OCI-LY3 (cell line): ENCODE measurements around the gene RFPL3.

Source experiments
- H2AFZ ChIP-seq: fragments of 200-600, 300-600 bp; shearing (Covaris generic); 2 replicates; pipeline ENCODE4 v1.6.0; 2014; ENCODE audit warnings: antibody characterized with exemption, low read depth, low read length
- H3K27ac ChIP-seq: fragments of 200-600, 300-600 bp; sonication (generic); 2 replicates; pipeline ENCODE4 v1.5.1; 2014; ENCODE audit warnings: mild to moderate bottlenecking, low read length, moderate library complexity, mixed read lengths
- H3K27me3 ChIP-seq: fragments of 200-600, 300-600 bp; sonication (generic); 2 replicates; pipeline ENCODE4 v1.6.1; 2014; ENCODE audit warnings: low read depth, low read length, mixed read lengths
- H3K36me3 ChIP-seq: fragments of 200-600, 300-600 bp; sonication (generic); replicated peaks from 2 replicates; pipeline ENCODE3; 2014; ENCODE audit warnings: low read depth, low read length, mixed read lengths
- H3K4me1 ChIP-seq: fragments of 300-600, 200-600 bp; sonication (generic); 2 replicates; pipeline ENCODE4 v1.6.1; 2014; ENCODE audit warnings: low read length, mixed read lengths
- H3K4me2 ChIP-seq: fragments of 200-600, 300-600 bp; sonication (generic); 2 replicates; pipeline ENCODE4 v1.6.1; 2014; ENCODE audit warnings: low read length, mixed read lengths
- H3K4me3 ChIP-seq: fragments of 300-600, 200-600 bp; sonication (generic); 2 replicates; pipeline ENCODE4 v1.5.1; 2014; ENCODE audit warnings: antibody characterized with exemption, mild to moderate bottlenecking, low read length, moderate library complexity
- H3K79me2 ChIP-seq: fragments of 300-600, 200-600 bp; shearing (Covaris generic); 2 replicates; pipeline ENCODE4 v1.6.1; 2014; ENCODE audit warnings: mild to moderate bottlenecking, low read length, mixed read lengths
- H3K9ac ChIP-seq: fragments of 300-600, 200-600 bp; shearing (Covaris generic); 2 replicates; pipeline ENCODE4 v1.6.0; 2014; ENCODE audit warnings: mild to moderate bottlenecking, low read length, moderate library complexity
- H3K9me3 ChIP-seq: fragments of 200-600, 300-600 bp; shearing (Covaris generic); 2 replicates; pipeline ENCODE4 v1.6.1; 2014; ENCODE audit warnings: low read length, mixed read lengths; ENCODE audit not compliant: insufficient read depth
- H4K20me1 ChIP-seq: fragments of 200-600, 300-600 bp; sonication (generic); 2 replicates; pipeline ENCODE4 v1.6.1; 2016; ENCODE audit warnings: low read length, mixed read lengths; ENCODE audit not compliant: insufficient read depth
- CTCF ChIP-seq: fragments of 200-600, 300-600 bp; sonication (generic); IDR thresholded peaks from 2 replicates; pipeline ENCODE4 v1.5.1; 2014; ENCODE audit warnings: antibody characterized with exemption, low read length, low read depth
- EZH2phosphoT487 ChIP-seq: fragments of 200-600 bp; shearing (Covaris generic); IDR thresholded peaks from 2 replicates; pipeline ENCODE4 v1.6.1; 2018; ENCODE audit warnings: antibody characterized with exemption, mixed run types, low read depth

The RFPL3 gene

GRCh38 chr22:32378707-32379272 is 21.1 kb downstream of the RFPL3 start:
- H3K9ac ChIP-seq, result no peak overlapping the region
- no peak overlapping the region for H3K27ac ChIP-seq
- H3K27me3 ChIP-seq, result no peaks in the 10 kb centered on the region
- no peaks in the 10 kb centered on the region for H3K9me3 ChIP-seq
- H3K4me2 ChIP-seq, result no peak overlapping the region
- no peak overlapping the region for H3K4me3 ChIP-seq
- H3K4me1 ChIP-seq, result no peaks in the 10 kb centered on the region
- H3K36me3 ChIP-seq, result no peaks in the 10 kb centered on the region
- no peaks in the 10 kb centered on the region for H3K79me2 ChIP-seq
- TF ChIP-seq EZH2phosphoT487 (no peak), CTCF (peak; percentile 53)
- no peaks in the 10 kb centered on the region for H4K20me1 ChIP-seq
- H2AFZ ChIP-seq, result no peak overlapping the region

- Histone ChIP-seq H4K20me1 (no peaks in the 10 kb centered on the region), H3K9ac (no peak overlapping the region), H3K4me3 (no peak overlapping the region), H3K4me1 (no peaks in the 10 kb centered on the region), H3K27me3 (no peaks in the 10 kb centered on the region), H3K36me3 (peaks cover 7% of the 10 kb centered on the region), H2AFZ (no peak overlapping the region), H3K79me2 (no peaks in the 10 kb centered on the region), H3K27ac (no peak overlapping the region), H3K9me3 (no peaks in the 10 kb centered on the region), H3K4me2 (no peak overlapping the region)
- TF ChIP-seq CTCF (no peak), EZH2phosphoT487 (no peak)
Observed at GRCh38 chr22:32380991-32381390, 23.3 kb downstream of the RFPL3 start.

- H2AFZ ChIP-seq, result no peak overlapping the region
- no peaks in the 10 kb centered on the region for H4K20me1 ChIP-seq
- TF ChIP-seq CTCF (no peak), EZH2phosphoT487 (no peak)
- H3K36me3 ChIP-seq, result peaks cover 40% of the 10 kb centered on the region
- H3K9me3 ChIP-seq, result no peaks in the 10 kb centered on the region
- H3K27ac ChIP-seq, result no peak overlapping the region
- no peaks in the 10 kb centered on the region for H3K4me1 ChIP-seq
- no peak overlapping the region for H3K9ac ChIP-seq
- no peaks in the 10 kb centered on the region for H3K27me3 ChIP-seq
- H3K4me2 ChIP-seq, result no peak overlapping the region
- H3K79me2 ChIP-seq, result no peaks in the 10 kb centered on the region
- no peak overlapping the region for H3K4me3 ChIP-seq
Observed at GRCh38 chr22:32385681-32386080, 28.0 kb downstream of the RFPL3 start.

- Histone ChIP-seq H3K27ac (no peak overlapping the region), H3K36me3 (peaks cover 69% of the 10 kb centered on the region), H3K27me3 (no peaks in the 10 kb centered on the region), H4K20me1 (no peaks in the 10 kb centered on the region), H2AFZ (no peak overlapping the region), H3K79me2 (no peaks in the 10 kb centered on the region), H3K4me2 (no peak overlapping the region), H3K9ac (no peak overlapping the region), H3K9me3 (no peaks in the 10 kb centered on the region), H3K4me1 (no peaks in the 10 kb centered on the region), H3K4me3 (no peak overlapping the region)
- peak; percentile 69 for TF ChIP-seq CTCF
- TF ChIP-seq EZH2phosphoT487, result no peak
Observed at GRCh38 chr22:32389685-32390084, 32.0 kb downstream of the RFPL3 start.
